Astrocyte (in vitro differentiated cells and primary cell): ENCODE data around the gene URI1.

Source experiments
- EZH2 ChIP-seq: IDR thresholded peaks from 2 replicates; pipeline ENCODE4 v1.6.1; 2012; ENCODE audit warnings: mild to moderate bottlenecking, low read length, inconsistent platforms; ENCODE audit not compliant: insufficient read depth
- TF ChIP-seq, protein P1 (sequence below): IDR thresholded peaks from 2 replicates; pipeline ENCODE4 v1.5.1; 2011; ENCODE audit warnings: low read depth, mild to moderate bottlenecking, inconsistent platforms, low read length, moderate library complexity; ENCODE audit not compliant: insufficient read depth

GRCh38 chr19:30014770-30015169 lies 72.7 kb downstream of the URI1 start:
- TF ChIP-seq, protein P1, sequence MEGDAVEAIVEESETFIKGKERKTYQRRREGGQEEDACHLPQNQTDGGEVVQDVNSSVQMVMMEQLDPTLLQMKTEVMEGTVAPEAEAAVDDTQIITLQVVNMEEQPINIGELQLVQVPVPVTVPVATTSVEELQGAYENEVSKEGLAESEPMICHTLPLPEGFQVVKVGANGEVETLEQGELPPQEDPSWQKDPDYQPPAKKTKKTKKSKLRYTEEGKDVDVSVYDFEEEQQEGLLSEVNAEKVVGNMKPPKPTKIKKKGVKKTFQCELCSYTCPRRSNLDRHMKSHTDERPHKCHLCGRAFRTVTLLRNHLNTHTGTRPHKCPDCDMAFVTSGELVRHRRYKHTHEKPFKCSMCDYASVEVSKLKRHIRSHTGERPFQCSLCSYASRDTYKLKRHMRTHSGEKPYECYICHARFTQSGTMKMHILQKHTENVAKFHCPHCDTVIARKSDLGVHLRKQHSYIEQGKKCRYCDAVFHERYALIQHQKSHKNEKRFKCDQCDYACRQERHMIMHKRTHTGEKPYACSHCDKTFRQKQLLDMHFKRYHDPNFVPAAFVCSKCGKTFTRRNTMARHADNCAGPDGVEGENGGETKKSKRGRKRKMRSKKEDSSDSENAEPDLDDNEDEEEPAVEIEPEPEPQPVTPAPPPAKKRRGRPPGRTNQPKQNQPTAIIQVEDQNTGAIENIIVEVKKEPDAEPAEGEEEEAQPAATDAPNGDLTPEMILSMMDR: no peak
- TF ChIP-seq EZH2: no peak
